ENCODE data around the gene HOXB1.
A peak's percentile ranks its signal among the peaks of the same experiment; 100 is the strongest.

HOXB1 gene

GRCh38 chr17:48530887-48531272 lies at the start of gene HOXB1:
TSS of gene HOXB1 (minus strand) at chr17:48531011. CDS start at chr17:48530904, 107 bp downstream.
- DNase-seq = no peak

GRCh38 chr17:48579760-48580554 lies 49.1 kb upstream of the HOXB1 start:
- DNase-seq = no peak

- no peak for DNase-seq
These were observed 48.6 kb upstream of the HOXB1 start for GRCh38 chr17:48579471-48579759.

- DNase-seq = no peak
These were observed 48.0 kb upstream of the HOXB1 start for GRCh38 chr17:48578616-48579470.

GRCh38 chr17:48577946-48578615 lies 47.3 kb upstream of the HOXB1 start, which contains the start of gene HOXB4:
TSS of gene HOXB4 (minus strand) at chr17:48578350. CDS start at chr17:48578319, 31 bp downstream.
- DNase-seq = peak; percentile 56

GRCh38 chr17:48577330-48577945 lies 46.6 kb upstream of the HOXB1 start:
- no peak for DNase-seq

GRCh38 chr17:48576479-48577309 lies 45.9 kb upstream of the HOXB1 start:
- no peak for DNase-seq

GRCh38 chr17:48575673-48576478 lies 45.1 kb upstream of the HOXB1 start:
- no peak for DNase-seq

- no peak for DNase-seq
These were observed 44.3 kb upstream of the HOXB1 start for GRCh38 chr17:48575066-48575582.

GRCh38 chr17:48574505-48575065 lies 43.8 kb upstream of the HOXB1 start:
- no peak for DNase-seq

- no peak for DNase-seq
These were observed 41.1 kb upstream of the HOXB1 start for GRCh38 chr17:48571826-48572417.

- no peak for DNase-seq
These were observed 40.4 kb upstream of the HOXB1 start for GRCh38 chr17:48571024-48571818.

- DNase-seq = no peak
These were observed 39.7 kb upstream of the HOXB1 start for GRCh38 chr17:48570325-48571023.

- no peak for DNase-seq
These were observed 39.0 kb upstream of the HOXB1 start for GRCh38 chr17:48569674-48570324.

- no peak for DNase-seq
These were observed 38.4 kb upstream of the HOXB1 start for GRCh38 chr17:48569240-48569582.

GRCh38 chr17:48568499-48569239 lies 37.9 kb upstream of the HOXB1 start:
- DNase-seq = no peak

GRCh38 chr17:48567646-48568354 lies 37.0 kb upstream of the HOXB1 start:
- DNase-seq = no peak

All from stimulated activated CD4-positive, alpha-beta T cell treated with anti-CD3 and anti-CD28 coated beads, Interleukin-1b, Interleukin-23, amount 100 ng/mL, for 48 hours (primary cell).